WERI-Rb-1 (cell line): ENCODE results near the gene CRKL.
A peak's percentile ranks its signal among the peaks of the same experiment; 100 is the strongest.

Experiments
- DNase-seq: peaks from one replicate; pipeline ENCODE4 v3.0.0-alpha.2; 2020
- H3K27ac ChIP-seq: fragments of 250-450 bp; sonication (Bioruptor Pico); 2 replicates; pipeline ENCODE4 v1.5.1; 2020; ENCODE audit warnings: mild to moderate bottlenecking, moderate library complexity
- H3K27me3 ChIP-seq: fragments of 250-450 bp; sonication (Bioruptor Pico); 2 replicates; pipeline ENCODE4 v1.5.1; 2021; ENCODE audit warnings: mild to moderate bottlenecking, low read depth, moderate library complexity; ENCODE audit not compliant: insufficient read depth, severe bottlenecking
- H3K36me3 ChIP-seq: fragments of 250-450 bp; sonication (Bioruptor Pico); 2 replicates; pipeline ENCODE4 v1.5.1; 2020; ENCODE audit warnings: mild to moderate bottlenecking, moderate library complexity
- H3K4me3 ChIP-seq: 2 replicates; pipeline ENCODE4 v1.5.1; 2011; ENCODE audit warnings: low read depth, mild to moderate bottlenecking, control low read depth, low read length
- H3K9me3 ChIP-seq: fragments of 250-450 bp; sonication (Bioruptor Pico); 2 replicates; pipeline ENCODE4 v1.5.1; 2021; ENCODE audit warnings: mild to moderate bottlenecking, moderate library complexity; ENCODE audit not compliant: severe bottlenecking
- TF ChIP-seq, protein P1 (sequence below): IDR thresholded peaks from 2 replicates; pipeline ENCODE4 v1.5.1; 2011; ENCODE audit warnings: low read depth, mild to moderate bottlenecking, control low read depth, inconsistent platforms, low read length

CRKL gene

DNA sequence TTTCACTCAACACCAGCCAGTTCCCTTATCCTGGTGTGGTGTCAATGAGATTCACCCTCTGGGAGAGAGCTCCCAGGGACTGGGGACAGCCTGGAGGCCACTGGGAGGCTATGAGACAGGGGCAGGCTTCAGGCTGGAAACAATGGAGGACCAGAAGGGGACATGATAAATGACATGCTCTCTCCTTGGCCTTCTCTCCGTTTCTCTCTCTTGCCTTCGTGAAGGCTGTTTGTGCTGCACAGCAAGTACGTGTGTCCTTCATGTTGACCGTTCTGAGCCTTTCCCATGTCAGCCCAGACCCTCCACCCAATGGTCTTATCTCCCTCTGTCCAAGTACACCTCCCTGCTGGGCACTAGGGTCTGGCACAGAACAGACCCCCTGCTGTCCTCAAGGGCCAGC lies 63.3 kb downstream of the CRKL start:
- Histone ChIP-seq H3K27me3 (no peaks in the 10 kb centered on the region), H3K36me3 (peaks cover 6% of the 10 kb centered on the region), H3K4me3 (no peak overlapping the region), H3K9me3 (no peaks in the 10 kb centered on the region), H3K27ac (no peak overlapping the region)
- DNase-seq = no peak
- TF ChIP-seq, protein P1, sequence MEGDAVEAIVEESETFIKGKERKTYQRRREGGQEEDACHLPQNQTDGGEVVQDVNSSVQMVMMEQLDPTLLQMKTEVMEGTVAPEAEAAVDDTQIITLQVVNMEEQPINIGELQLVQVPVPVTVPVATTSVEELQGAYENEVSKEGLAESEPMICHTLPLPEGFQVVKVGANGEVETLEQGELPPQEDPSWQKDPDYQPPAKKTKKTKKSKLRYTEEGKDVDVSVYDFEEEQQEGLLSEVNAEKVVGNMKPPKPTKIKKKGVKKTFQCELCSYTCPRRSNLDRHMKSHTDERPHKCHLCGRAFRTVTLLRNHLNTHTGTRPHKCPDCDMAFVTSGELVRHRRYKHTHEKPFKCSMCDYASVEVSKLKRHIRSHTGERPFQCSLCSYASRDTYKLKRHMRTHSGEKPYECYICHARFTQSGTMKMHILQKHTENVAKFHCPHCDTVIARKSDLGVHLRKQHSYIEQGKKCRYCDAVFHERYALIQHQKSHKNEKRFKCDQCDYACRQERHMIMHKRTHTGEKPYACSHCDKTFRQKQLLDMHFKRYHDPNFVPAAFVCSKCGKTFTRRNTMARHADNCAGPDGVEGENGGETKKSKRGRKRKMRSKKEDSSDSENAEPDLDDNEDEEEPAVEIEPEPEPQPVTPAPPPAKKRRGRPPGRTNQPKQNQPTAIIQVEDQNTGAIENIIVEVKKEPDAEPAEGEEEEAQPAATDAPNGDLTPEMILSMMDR = no peak

DNA sequence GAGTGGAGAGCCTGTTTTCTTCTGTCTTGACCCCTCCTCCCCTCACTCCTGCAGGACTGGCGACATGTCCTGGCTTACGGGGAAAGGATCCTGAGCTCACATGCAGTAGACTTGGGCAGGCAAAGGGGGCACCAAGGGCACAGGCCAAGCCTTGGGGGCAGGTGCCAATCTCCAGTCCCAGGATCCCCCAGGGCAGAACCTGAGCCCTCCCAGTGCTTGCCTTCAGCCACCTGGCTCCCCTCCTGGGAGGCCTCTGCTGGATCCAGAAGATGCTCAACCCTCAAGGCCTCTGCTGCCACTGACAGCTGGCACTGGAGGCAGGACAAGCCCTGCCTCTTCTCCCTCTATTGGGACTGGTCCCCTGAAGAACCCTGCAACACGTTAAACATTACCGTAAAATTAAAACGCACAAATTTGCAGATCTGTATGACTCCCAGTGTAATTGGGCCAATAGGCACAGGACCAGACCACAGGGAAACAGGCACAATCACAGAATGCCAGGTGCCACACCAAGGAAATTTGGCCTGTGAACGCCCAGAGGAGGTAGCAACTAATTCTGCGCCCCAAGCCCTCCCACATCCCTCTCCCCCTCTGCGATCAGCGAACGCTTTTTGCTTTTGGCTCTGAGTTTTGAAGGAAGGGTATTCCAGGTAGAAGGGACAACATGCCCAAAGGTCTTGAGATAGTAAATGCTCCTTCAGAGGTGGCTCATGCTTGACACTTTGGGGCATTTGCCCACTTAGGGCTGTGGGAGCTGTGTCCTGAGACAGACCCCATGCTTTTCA lies 63.9 kb downstream of the CRKL start:
- no peaks in the 10 kb centered on the region for H3K9me3 ChIP-seq
- H3K27me3 ChIP-seq = no peaks in the 10 kb centered on the region
- H3K27ac ChIP-seq = peak overlapping the region; percentile 99
- peak overlapping the region; percentile 85 for H3K4me3 ChIP-seq
- TF ChIP-seq, protein P1 = no peak
- no peak for DNase-seq
- peaks cover 10% of the 10 kb centered on the region for H3K36me3 ChIP-seq

- Histone ChIP-seq H3K4me3 (peak within 1 kb of the TSS; percentile 85), H3K9me3 (no peaks in the 10 kb centered on the region), H3K27me3 (no peaks in the 10 kb centered on the region), H3K36me3 (peaks cover 15% of the 10 kb centered on the region), H3K27ac (peak within 1 kb of the TSS; percentile 99)
- DNase-seq = peak; percentile 87
- TF ChIP-seq, protein P1 = peak; percentile 84
These were observed 64.8 kb downstream of the CRKL start, which contains the start of gene LZTR1 for GRCh38 chr22:20981787-20982562. Gene LZTR1, plus strand, starts transcription at chr22:20982297. Its CDS starts 75 bp downstream, at chr22:20982372.

GRCh38 chr22:20982563-20982882 lies 65.3 kb downstream of the CRKL start:
- Histone ChIP-seq H3K36me3 (peaks cover 15% of the 10 kb centered on the region), H3K9me3 (no peaks in the 10 kb centered on the region), H3K4me3 (peak overlapping the region; percentile 85), H3K27ac (peak overlapping the region; percentile 99), H3K27me3 (no peaks in the 10 kb centered on the region)
- TF ChIP-seq, protein P1 = no peak
- no peak for DNase-seq

GRCh38 chr22:20983081-20983771 lies 66.0 kb downstream of the CRKL start:
- no peak for DNase-seq

More at GRCh38 chr22:20983081-20983771, 66.0 kb downstream of the CRKL start:
- peak overlapping the region; percentile 85; the same call in 1 of the 2 replicates for H3K4me3 ChIP-seq
- no peaks in the 10 kb centered on the region for H3K9me3 ChIP-seq
- H3K36me3 ChIP-seq = peaks cover 15% of the 10 kb centered on the region
- no peak overlapping the region for H3K27ac ChIP-seq
- H3K27me3 ChIP-seq = no peaks in the 10 kb centered on the region
- TF ChIP-seq, protein P1 = no peak
